Activated T-cell treated with anti-CD3 and anti-CD28 coated beads, Interleukin-2, amount 50 U/mL, for 48 hours (primary cell): ENCODE results near the gene AMER1.

Source experiments
- DNase-seq, 2 experiments: peaks; one replicate each; pipeline ENCODE4 v3.0.0-alpha.2; 2020

Gene AMER1

GRCh38 chrX:64182208-64182607 is 23.3 kb downstream of the AMER1 start:
- no peak for DNase-seq

DNA sequence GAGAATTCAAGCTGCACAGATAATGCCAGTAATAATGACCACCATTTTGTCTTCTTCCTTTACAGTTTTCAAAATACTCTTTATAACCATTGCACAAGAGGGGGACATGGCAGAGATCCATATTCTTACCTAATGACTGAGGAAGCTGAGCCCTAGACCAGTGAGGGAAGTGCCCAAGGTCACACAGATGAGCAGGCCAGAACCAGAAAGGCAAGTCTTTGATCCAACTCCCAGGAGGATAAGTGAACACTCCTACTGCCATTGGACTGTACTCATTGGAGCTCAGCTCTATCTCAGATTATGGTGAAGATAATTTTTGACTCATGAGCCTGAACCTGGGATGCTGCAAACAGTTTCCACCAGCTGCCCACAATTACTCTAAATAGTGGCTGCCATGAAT is 28.6 kb downstream of the AMER1 start:
- DNase-seq, result no peak

- DNase-seq, result no peak
Measured at GRCh38 chrX:64169988-64170387, 35.5 kb downstream of the AMER1 start.

DNA sequence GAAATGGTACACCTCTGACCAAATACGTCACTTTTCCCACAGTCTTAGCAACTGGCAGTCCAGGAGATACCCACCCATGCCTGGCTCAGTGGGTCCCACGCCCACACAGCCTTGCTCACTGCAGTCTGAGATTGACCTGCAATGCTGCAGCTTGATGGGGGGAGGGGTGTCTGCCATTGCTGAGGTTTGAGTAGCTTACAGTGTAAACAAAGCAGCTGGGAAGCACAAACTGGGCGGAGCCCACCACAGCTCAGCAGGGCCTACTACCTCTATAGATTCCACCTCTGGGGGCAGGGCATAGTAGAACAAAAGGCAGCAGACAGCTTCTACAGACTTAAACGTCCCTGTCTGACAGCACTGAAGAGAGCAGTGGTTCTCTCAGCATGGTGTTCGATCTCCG is 52.7 kb downstream of the AMER1 start:
- no peak for DNase-seq

GRCh38 chrX:64151911-64152310 is 53.6 kb downstream of the AMER1 start:
- DNase-seq, result no peak

- no peak for DNase-seq
Measured at GRCh38 chrX:64150775-64151174, 54.7 kb downstream of the AMER1 start.
